Astrocyte (in vitro differentiated cells and primary cell): ENCODE measurements around the gene ANP32A. TPM values are rescaled to one million over a fixed set of nuclear protein-coding genes. Genes with fewer than 3 reads are reported as not detected.

ENCODE experiments used
- DNase-seq: peaks from one replicate; pipeline ENCODE4 v3.0.0-alpha.2; 2010; ENCODE audit warnings: low read depth
- FAIRE-seq: peaks from 2 replicates; lab custom pipeline; 2011; peaks lifted over from hg19 to GRCh38; lab: Jason Lieb, UNC
- H2AFZ ChIP-seq: 2 replicates; pipeline ENCODE4 v1.6.0; 2012; ENCODE audit warnings: low read depth, low read length, inconsistent platforms
- H3K27ac ChIP-seq: 2 replicates; pipeline ENCODE4 v1.5.1; 2011; ENCODE audit warnings: low read depth, low read length, inconsistent platforms
- H3K27me3 ChIP-seq: 2 replicates; pipeline ENCODE4 v1.6.0; 2011; ENCODE audit warnings: low read length, inconsistent platforms; ENCODE audit not compliant: insufficient read depth
- H3K36me3 ChIP-seq: 2 replicates; pipeline ENCODE4 v1.5.1; 2011; ENCODE audit warnings: low read length, inconsistent platforms; ENCODE audit not compliant: insufficient read depth
- H3K4me1 ChIP-seq: 2 replicates; pipeline ENCODE4 v1.5.1; 2011; ENCODE audit warnings: low read length, inconsistent platforms; ENCODE audit not compliant: insufficient read depth
- H3K4me2 ChIP-seq: 2 replicates; pipeline ENCODE4 v1.6.0; 2012; ENCODE audit warnings: low read length, inconsistent platforms
- H3K4me3 ChIP-seq: 2 replicates; pipeline ENCODE4 v1.5.1; 2011; ENCODE audit warnings: low read depth, mild to moderate bottlenecking, low read length, inconsistent platforms; ENCODE audit not compliant: insufficient read depth
- H3K79me2 ChIP-seq: 2 replicates; pipeline ENCODE4 v1.6.0; 2012; ENCODE audit warnings: mild to moderate bottlenecking, low read length, inconsistent platforms; ENCODE audit not compliant: insufficient read depth
- H3K9ac ChIP-seq: 2 replicates; pipeline ENCODE4 v1.6.0; 2012; ENCODE audit warnings: mild to moderate bottlenecking, low read length, inconsistent platforms
- H3K9me3 ChIP-seq: 2 replicates; pipeline ENCODE4 v1.5.1; 2012; ENCODE audit warnings: low read depth, mild to moderate bottlenecking, low read length, inconsistent platforms; ENCODE audit not compliant: insufficient read depth
- H4K20me1 ChIP-seq: 2 replicates; pipeline ENCODE4 v1.6.0; 2012; ENCODE audit warnings: low read length, inconsistent platforms; ENCODE audit not compliant: insufficient read depth
- H3K27ac Mint-ChIP-seq: one replicate; pipeline ENCODE4 v1.8.0; 2021; ENCODE audit warnings: mild to moderate bottlenecking, mixed read lengths; ENCODE audit not compliant: unreplicated experiment
- H3K27me3 Mint-ChIP-seq: one replicate; pipeline ENCODE4 v1.8.0; 2021; ENCODE audit warnings: low read depth, mixed read lengths; ENCODE audit not compliant: unreplicated experiment
- H3K36me3 Mint-ChIP-seq: one replicate; pipeline ENCODE4 v1.8.0; 2021; ENCODE audit warnings: low read depth, mixed read lengths; ENCODE audit not compliant: unreplicated experiment
- H3K4me1 Mint-ChIP-seq: one replicate; pipeline ENCODE4 v1.8.0; 2021; ENCODE audit warnings: low read depth, mixed read lengths; ENCODE audit not compliant: unreplicated experiment
- H3K4me3 Mint-ChIP-seq: one replicate; pipeline ENCODE4 v1.8.0; 2021; ENCODE audit warnings: mild to moderate bottlenecking, moderate library complexity, mixed read lengths; ENCODE audit not compliant: unreplicated experiment
- H3K9me3 Mint-ChIP-seq: one replicate; pipeline ENCODE4 v1.8.0; 2021; ENCODE audit warnings: mild to moderate bottlenecking, mixed read lengths; ENCODE audit not compliant: unreplicated experiment
- CTCF ChIP-seq: IDR thresholded peaks from 2 replicates; pipeline ENCODE4 v1.5.1; 2011; ENCODE audit warnings: low read depth, mild to moderate bottlenecking, inconsistent platforms, low read length, moderate library complexity; ENCODE audit not compliant: insufficient read depth
- EZH2 ChIP-seq: IDR thresholded peaks from 2 replicates; pipeline ENCODE4 v1.6.1; 2012; ENCODE audit warnings: mild to moderate bottlenecking, low read length, inconsistent platforms; ENCODE audit not compliant: insufficient read depth
- total RNA-seq: library from RNA; stranded (reverse); gene quantifications from 2 replicates; pipeline ENCODE4 v1.2.1, GENCODE V29; 2021

Gene ANP32A
- total RNA-seq, 1 donor from 2014 or later = 138 TPM

- Mint-ChIP-seq H3K27ac (no peak overlapping the region), H3K9me3 (no peaks in the 10 kb centered on the region)
- peaks cover 71% of the 10 kb centered on the region for H4K20me1 ChIP-seq
These were observed 6.1 kb downstream of the ANP32A start for GRCh38 chr15:68814596-68814995.

GRCh38 chr15:68812597-68813431 lies 7.9 kb downstream of the ANP32A start:
- H3K9me3 Mint-ChIP-seq = no peaks in the 10 kb centered on the region
- peak overlapping the region; percentile 46 for H3K4me3 Mint-ChIP-seq
- H3K27me3 ChIP-seq = no peaks in the 10 kb centered on the region
- peaks cover 15% of the 10 kb centered on the region for H3K4me1 ChIP-seq
- peaks cover 97% of the 10 kb centered on the region for H3K79me2 ChIP-seq
- H3K4me3 ChIP-seq = no peak overlapping the region
- FAIRE-seq (no peak), DNase-seq (peak; percentile 53)
- TF ChIP-seq EZH2 (no peak), CTCF (no peak)
- H3K4me1 Mint-ChIP-seq = peaks cover 60% of the 10 kb centered on the region
- H2AFZ ChIP-seq = no peak overlapping the region
- peak overlapping the region; percentile 17 for H3K4me2 ChIP-seq
- H3K9me3 ChIP-seq = no peaks in the 10 kb centered on the region
- peaks cover 88% of the 10 kb centered on the region for H4K20me1 ChIP-seq
- H3K27me3 Mint-ChIP-seq = no peaks in the 10 kb centered on the region
- peak overlapping the region; percentile 7 for H3K27ac ChIP-seq
- no peak overlapping the region for H3K9ac ChIP-seq
- no peaks in the 10 kb centered on the region for H3K36me3 ChIP-seq
- H3K27ac Mint-ChIP-seq = peak overlapping the region; percentile 86
- H3K36me3 Mint-ChIP-seq = peaks cover 17% of the 10 kb centered on the region

More at GRCh38 chr15:68814596-68814995, 6.1 kb downstream of the ANP32A start:
- FAIRE-seq (no peak), DNase-seq (no peak)
- H3K4me1 ChIP-seq = peaks cover 15% of the 10 kb centered on the region
- no peak overlapping the region for H3K4me3 ChIP-seq
- no peaks in the 10 kb centered on the region for H3K27me3 Mint-ChIP-seq
- peaks cover 47% of the 10 kb centered on the region for H3K4me1 Mint-ChIP-seq
- H3K36me3 ChIP-seq = no peaks in the 10 kb centered on the region
- H3K4me3 Mint-ChIP-seq = no peak overlapping the region
- peaks cover 7% of the 10 kb centered on the region for H3K36me3 Mint-ChIP-seq
- no peak overlapping the region for H3K27ac ChIP-seq
- H3K9ac ChIP-seq = no peak overlapping the region
- H3K4me2 ChIP-seq = no peak overlapping the region
- no peaks in the 10 kb centered on the region for H3K9me3 ChIP-seq
- no peak for TF ChIP-seq EZH2
- no peak for TF ChIP-seq CTCF
- H2AFZ ChIP-seq = no peak overlapping the region
- H3K79me2 ChIP-seq = peaks cover 95% of the 10 kb centered on the region
- no peaks in the 10 kb centered on the region for H3K27me3 ChIP-seq

- peaks cover 98% of the 10 kb centered on the region for H3K79me2 ChIP-seq
- peak overlapping the region; percentile 86 for H3K27ac Mint-ChIP-seq
- H4K20me1 ChIP-seq = peaks cover 93% of the 10 kb centered on the region
- H3K9me3 Mint-ChIP-seq = no peaks in the 10 kb centered on the region
- FAIRE-seq = no peak
- H3K36me3 Mint-ChIP-seq = peaks cover 17% of the 10 kb centered on the region
- H3K9ac ChIP-seq = no peak overlapping the region
- no peak overlapping the region for H3K4me3 ChIP-seq
- no peak for DNase-seq
- TF ChIP-seq EZH2 = no peak
- no peak for TF ChIP-seq CTCF
- peaks cover 65% of the 10 kb centered on the region for H3K4me1 Mint-ChIP-seq
- H3K4me3 Mint-ChIP-seq = peak overlapping the region; percentile 34
- H3K4me1 ChIP-seq = peaks cover 15% of the 10 kb centered on the region
- H3K4me2 ChIP-seq = no peak overlapping the region
- H3K27me3 Mint-ChIP-seq = no peaks in the 10 kb centered on the region
- H3K9me3 ChIP-seq = no peaks in the 10 kb centered on the region
- H3K36me3 ChIP-seq = no peaks in the 10 kb centered on the region
- H3K27me3 ChIP-seq = no peaks in the 10 kb centered on the region
- H2AFZ ChIP-seq = no peak overlapping the region
- H3K27ac ChIP-seq = no peak overlapping the region
These were observed 8.6 kb downstream of the ANP32A start for GRCh38 chr15:68812069-68812468.
